Epithelial cell of prostate (primary cell): ENCODE measurements around the gene FAM124B.

Experiments used
- DNase-seq: peaks from one replicate; pipeline ENCODE4 v3.0.0-alpha.2; 2011; ENCODE audit warnings: low read depth, low spot score
- H3K27ac ChIP-seq: fragments of 450-650 bp; 2 replicates; pipeline ENCODE4 v1.5.1; 2017; ENCODE audit warnings: mild to moderate bottlenecking

The FAM124B gene

GRCh38 chr2:224349396-224349795 lies 52.5 kb downstream of the FAM124B start:
- no peak for DNase-seq
- no peak overlapping the region for H3K27ac ChIP-seq

- H3K27ac ChIP-seq: no peak overlapping the region
- DNase-seq: no peak
These were observed 54.5 kb downstream of the FAM124B start for GRCh38 chr2:224347176-224348051.

GRCh38 chr2:224345492-224345891 lies 56.4 kb downstream of the FAM124B start:
- no peak for DNase-seq

GRCh38 chr2:224343226-224343625 lies 58.7 kb downstream of the FAM124B start:
- no peak for DNase-seq

More at GRCh38 chr2:224345492-224345891, 56.4 kb downstream of the FAM124B start:
- H3K27ac ChIP-seq: no peak overlapping the region

GRCh38 chr2:224335991-224336390 lies 65.9 kb downstream of the FAM124B start:
- DNase-seq: no peak
- H3K27ac ChIP-seq: no peak overlapping the region

More at GRCh38 chr2:224343226-224343625, 58.7 kb downstream of the FAM124B start:
- no peak overlapping the region for H3K27ac ChIP-seq

GRCh38 chr2:224334726-224335125 lies 67.2 kb downstream of the FAM124B start:
- no peak for DNase-seq
- no peak overlapping the region for H3K27ac ChIP-seq

GRCh38 chr2:224333726-224334482 lies 68.0 kb downstream of the FAM124B start:
- no peak overlapping the region for H3K27ac ChIP-seq
- no peak for DNase-seq

- DNase-seq: no peak
- H3K27ac ChIP-seq: no peak overlapping the region
These were observed 70.2 kb downstream of the FAM124B start for GRCh38 chr2:224331698-224332097.

GRCh38 chr2:224328798-224329197 lies 73.1 kb downstream of the FAM124B start:
- no peak for DNase-seq
- H3K27ac ChIP-seq: no peak overlapping the region
